Upper lobe of right lung (tissue), 1 donor: ENCODE measurements around the gene IL4I1. TPM values are rescaled to one million over a fixed set of nuclear protein-coding genes. Genes with fewer than 3 reads are reported as not detected.
A peak's percentile ranks its signal among the peaks of the same experiment; 100 is the strongest.

ENCODE experiments used
- ATAC-seq: fragments of 200-7000 bp; cut with Tn5 transposase; one replicate; pipeline ENCODE4 v1.9.1; 2020; ENCODE audit warnings: mild to moderate bottlenecking, moderate library complexity
- DNase-seq: peaks from one replicate; pipeline ENCODE4 v3.0.0-alpha.2; 2020
- H3K27ac ChIP-seq: fragments of 200-600 bp; one replicate; pipeline ENCODE4 v1.8.0; 2022
- H3K27me3 ChIP-seq: fragments of 200-600 bp; one replicate; pipeline ENCODE4 v1.8.0; 2022; ENCODE audit warnings: mild to moderate bottlenecking
- H3K36me3 ChIP-seq: fragments of 200-600 bp; one replicate; pipeline ENCODE4 v1.8.0; 2022
- H3K4me1 ChIP-seq: fragments of 200-600 bp; one replicate; pipeline ENCODE4 v1.8.0; 2022
- H3K4me3 ChIP-seq: fragments of 200-600 bp; one replicate; pipeline ENCODE4 v1.8.0; 2022; ENCODE audit warnings: mild to moderate bottlenecking
- H3K9me3 ChIP-seq: fragments of 200-600 bp; one replicate; pipeline ENCODE4 v1.8.0; 2022
- CTCF ChIP-seq: fragments of 200-600 bp; IDR thresholded peaks from one replicate; pipeline ENCODE4 v1.8.0; 2022; ENCODE audit warnings: antibody characterized with exemption
- intact Hi-C: fragments of 100-400 bp; cut with DNase I; formaldehyde crosslinking; loops from one replicate; pipeline ENCODE4 v1.11.0; 2022
- total RNA-seq: library from RNA; stranded (reverse); fragmentation: NEBNext Ultra II Directional; extraction: Animal tissue kit (Norgen Biotek cat#: 25700); gene quantifications from one replicate; pipeline ENCODE4 v1.2.1, GENCODE V29; 2021
- donor health status: DM: no; HTN: yes; CAD: no; lungs with severe emphysema.

The IL4I1 gene
- total RNA-seq, 1 donor from 2014 or later, result 1.8 TPM

DNA sequence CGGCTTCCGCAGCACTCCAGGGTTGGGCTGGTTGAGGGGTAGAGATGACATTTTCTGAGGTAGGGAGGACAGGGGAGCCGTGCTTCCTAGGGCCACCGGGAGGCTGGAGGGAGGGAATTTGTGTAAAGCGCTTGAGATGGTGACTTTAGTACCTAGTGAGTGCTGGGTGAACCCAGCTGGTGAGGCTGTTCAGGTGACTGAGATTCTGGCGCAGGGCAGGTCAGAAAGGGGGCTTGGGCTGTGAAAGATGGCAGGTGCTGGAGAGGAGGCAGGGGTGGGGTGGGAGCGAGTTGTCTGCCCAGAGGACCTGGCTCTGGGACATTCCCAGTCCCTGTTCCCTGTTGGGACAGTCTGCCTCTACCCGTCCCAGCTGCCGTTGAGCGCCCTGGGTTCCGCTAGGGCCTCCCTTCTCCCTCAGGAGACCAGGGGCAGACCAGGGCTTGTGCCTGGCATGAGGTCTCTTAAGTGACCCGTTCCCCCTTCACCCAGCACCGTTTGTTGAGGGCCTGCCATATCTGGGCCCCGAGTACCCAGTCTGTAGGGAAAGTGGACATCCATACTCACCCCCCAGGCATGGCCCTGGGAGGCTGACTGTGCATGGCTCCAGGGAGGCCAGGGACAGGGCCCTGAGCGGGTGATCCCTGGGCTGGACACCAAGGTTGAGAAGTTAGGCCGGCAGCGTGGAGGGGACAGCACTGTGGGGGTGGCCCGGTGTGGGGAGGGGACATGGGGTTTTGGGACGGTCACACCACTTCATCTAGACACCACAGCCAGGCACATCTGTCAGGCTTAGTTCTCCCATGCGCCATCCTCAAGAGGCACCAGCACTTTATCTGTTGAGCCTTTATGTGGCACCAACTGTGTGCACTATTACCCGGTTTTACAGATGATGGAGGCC lies 40.8 kb downstream of the IL4I1 start:
- Histone ChIP-seq H3K4me3 (no peak overlapping the region), H3K27me3 (no peaks in the 10 kb centered on the region), H3K9me3 (no peaks in the 10 kb centered on the region), H3K36me3 (peaks cover 48% of the 10 kb centered on the region), H3K4me1 (peaks cover 12% of the 10 kb centered on the region), H3K27ac (no peak overlapping the region)
- no peak for TF ChIP-seq CTCF
- no peak for DNase-seq
- intact Hi-C loops, result no loop called here
- ATAC-seq, result no peak

GRCh38 chr19:49855277-49855675 lies 41.4 kb downstream of the IL4I1 start:
- TF ChIP-seq CTCF, result no peak
- ATAC-seq (no peak), DNase-seq (no peak)
- Histone ChIP-seq H3K4me1 (peaks cover 13% of the 10 kb centered on the region), H3K27me3 (no peaks in the 10 kb centered on the region), H3K36me3 (peaks cover 42% of the 10 kb centered on the region), H3K27ac (no peak overlapping the region), H3K9me3 (no peaks in the 10 kb centered on the region), H3K4me3 (no peak overlapping the region)
- intact Hi-C loops, result no loop called here

DNA sequence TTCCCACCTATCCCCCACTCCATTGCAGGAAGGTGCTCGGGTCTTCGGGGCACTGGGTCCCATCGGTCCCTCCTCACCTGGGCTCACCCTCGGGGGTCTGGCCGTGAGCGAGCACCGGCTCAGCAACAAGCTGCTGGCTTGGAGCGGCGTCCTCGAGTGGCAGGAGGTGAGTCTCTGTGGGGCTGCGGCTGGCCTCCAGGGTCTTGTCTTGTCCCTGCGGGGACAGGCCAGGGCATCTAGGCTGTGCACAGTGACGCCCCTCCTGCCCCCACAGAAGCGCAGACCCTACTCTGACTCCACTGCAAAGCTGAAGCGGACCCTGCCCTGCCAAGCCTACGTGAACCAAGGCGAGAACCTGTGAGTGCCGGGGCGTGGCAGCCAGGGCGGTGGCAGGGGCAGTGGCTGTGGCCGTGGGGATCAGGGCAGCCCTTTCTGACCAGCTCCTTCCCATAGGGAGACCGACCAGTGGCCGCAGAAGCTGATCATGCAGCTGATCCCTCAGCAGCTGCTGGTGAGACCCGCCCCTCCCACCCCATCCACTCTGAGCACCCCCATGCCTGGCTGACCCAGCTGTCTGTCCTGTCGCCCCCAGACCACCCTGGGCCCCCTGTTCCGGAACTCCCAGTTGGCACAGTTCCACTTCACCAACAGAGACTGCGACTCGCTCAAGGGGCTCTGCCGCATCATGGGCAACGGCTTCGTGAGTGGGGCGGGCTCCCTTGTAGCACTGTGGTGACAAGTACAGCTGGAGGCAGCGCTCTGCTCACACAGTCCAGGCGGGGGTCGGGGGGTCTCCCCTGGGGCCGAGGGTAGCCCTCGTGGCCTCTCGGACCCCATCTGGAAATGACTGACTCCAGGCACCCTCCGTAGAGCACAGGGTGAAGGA lies 42.1 kb downstream of the IL4I1 start:
- H3K27me3 ChIP-seq, result no peaks in the 10 kb centered on the region
- ATAC-seq (no peak), DNase-seq (no peak)
- H3K27ac ChIP-seq, result no peak overlapping the region
- H3K4me3 ChIP-seq, result no peak overlapping the region
- H3K36me3 ChIP-seq, result peaks cover 37% of the 10 kb centered on the region
- intact Hi-C loops, result no loop called here
- H3K4me1 ChIP-seq, result peaks cover 17% of the 10 kb centered on the region
- TF ChIP-seq CTCF, result no peak
- H3K9me3 ChIP-seq, result no peaks in the 10 kb centered on the region

DNA sequence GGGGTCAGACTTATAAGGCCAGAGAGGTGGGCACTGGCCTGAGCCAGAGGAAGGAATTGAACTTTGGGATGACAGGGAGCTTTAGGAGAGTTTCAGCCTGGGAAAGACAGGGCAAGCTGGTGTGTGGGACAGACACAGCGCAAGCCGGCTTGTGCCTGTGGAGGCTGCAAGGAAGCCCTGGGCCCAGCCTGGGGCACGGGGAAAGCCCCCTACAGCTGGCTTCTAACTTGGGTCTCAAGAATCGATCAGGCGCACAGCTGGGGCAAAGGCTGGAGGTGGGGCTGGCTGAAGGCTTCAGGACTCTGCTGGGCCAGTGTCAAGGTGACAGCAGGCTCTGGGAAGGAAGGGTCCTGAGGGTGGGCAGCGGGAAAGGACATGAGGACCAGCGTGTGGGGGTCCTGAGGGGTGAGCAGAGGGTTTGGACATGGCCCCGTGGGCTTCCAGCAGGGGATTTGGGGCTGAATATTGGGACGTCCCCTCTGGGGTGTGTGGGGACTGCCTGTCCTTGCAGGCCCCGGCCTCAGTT lies 42.8 kb downstream of the IL4I1 start:
- DNase-seq (no peak), ATAC-seq (no peak)
- H3K4me1 ChIP-seq, result peaks cover 18% of the 10 kb centered on the region
- no peak overlapping the region for H3K27ac ChIP-seq
- peaks cover 4% of the 10 kb centered on the region for H3K9me3 ChIP-seq
- H3K36me3 ChIP-seq, result peaks cover 35% of the 10 kb centered on the region
- intact Hi-C loops, result no loop called here
- no peak overlapping the region for H3K4me3 ChIP-seq
- no peak for TF ChIP-seq CTCF
- H3K27me3 ChIP-seq, result no peaks in the 10 kb centered on the region

- intact Hi-C loops, result no loop called here
- Histone ChIP-seq H3K4me1 (peaks cover 27% of the 10 kb centered on the region), H3K9me3 (peaks cover 4% of the 10 kb centered on the region), H3K27ac (no peak overlapping the region), H3K36me3 (peaks cover 22% of the 10 kb centered on the region), H3K27me3 (no peaks in the 10 kb centered on the region), H3K4me3 (peak overlapping the region; percentile 96)
- no peak for ATAC-seq
- no peak for TF ChIP-seq CTCF
- DNase-seq, result no peak
Measured at GRCh38 chr19:49852631-49853126, 44.0 kb downstream of the IL4I1 start.
